ENCODE data around the gene CCDC12.

DNA sequence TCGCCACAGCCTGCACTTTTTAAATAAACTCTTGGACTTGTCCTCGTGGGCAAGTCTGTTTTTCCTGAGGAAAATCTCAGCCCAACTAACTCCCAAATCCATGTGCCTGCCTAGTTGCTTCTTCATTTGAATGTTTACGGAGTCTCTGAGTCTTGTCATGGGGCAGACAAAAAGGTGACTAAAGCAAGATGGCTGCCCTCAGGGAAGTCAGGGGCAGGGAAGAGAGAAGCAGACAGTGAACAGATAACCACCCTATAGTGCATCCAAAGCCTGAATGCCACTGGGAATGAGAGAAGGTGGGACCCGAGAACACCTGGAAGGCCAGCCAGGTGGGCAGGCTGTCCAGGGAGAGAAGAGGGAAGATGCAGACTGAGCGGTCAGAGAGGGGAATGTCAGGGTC, 21.4 kb downstream of the CCDC12 start:
- TF ChIP-seq SMARCE1 (IDR thresholded peaks at IDR 0.05; ENCODE audit: borderline replicate concordance) (no peak), HNRNPL (IDR thresholded peaks at IDR 0.05; ENCODE audit: low read depth, low read length) (no peak), POLR2A (IDR thresholded peaks at IDR 0.05; ENCODE audit: insufficient read depth in 1 of 2, low read depth in 2 of 2, low read length in 2 of 2) (no peak), TARDBP (CRISPR knock-in tag; IDR thresholded peaks at IDR 0.05) (no peak)
- TF ChIP-seq, protein P1, sequence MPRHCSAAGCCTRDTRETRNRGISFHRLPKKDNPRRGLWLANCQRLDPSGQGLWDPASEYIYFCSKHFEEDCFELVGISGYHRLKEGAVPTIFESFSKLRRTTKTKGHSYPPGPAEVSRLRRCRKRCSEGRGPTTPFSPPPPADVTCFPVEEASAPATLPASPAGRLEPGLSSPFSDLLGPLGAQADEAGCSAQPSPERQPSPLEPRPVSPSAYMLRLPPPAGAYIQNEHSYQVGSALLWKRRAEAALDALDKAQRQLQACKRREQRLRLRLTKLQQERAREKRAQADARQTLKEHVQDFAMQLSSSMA (CRISPR knock-in tag; IDR thresholded peaks at IDR 0.05): no peak
